Loucy (cell line): ENCODE measurements around the gene SNX7.

Experiments used
- CTCF ChIP-seq: fragments of 200-600 bp; sonication (generic); conservative IDR thresholded peaks from 2 replicates; pipeline ENCODE4 v1.5.1; 2014; ENCODE audit warnings: mild to moderate bottlenecking, antibody characterized with exemption, low read length
- EZH2phosphoT487 ChIP-seq: fragments of 200-600 bp; IDR thresholded peaks from 2 replicates; pipeline ENCODE4 v1.6.1; 2018; ENCODE audit warnings: antibody characterized with exemption, mild to moderate bottlenecking, moderate library complexity, borderline replicate concordance

GRCh38 chr1:98749152-98749756 lies 87.7 kb downstream of the SNX7 start:
- TF ChIP-seq CTCF = peak; percentile 73
- no peak for TF ChIP-seq EZH2phosphoT487
